HG02642 (cell line): ENCODE results near the gene OLIG1.

Experiments used
- ATAC-seq: cut with Tn5 transposase; IDR thresholded peaks from one replicate; pipeline ENCODE4 v1.9.1; 2021; ENCODE audit warnings: mild to moderate bottlenecking; ENCODE audit not compliant: unreplicated experiment, poor library complexity

The OLIG1 gene

DNA sequence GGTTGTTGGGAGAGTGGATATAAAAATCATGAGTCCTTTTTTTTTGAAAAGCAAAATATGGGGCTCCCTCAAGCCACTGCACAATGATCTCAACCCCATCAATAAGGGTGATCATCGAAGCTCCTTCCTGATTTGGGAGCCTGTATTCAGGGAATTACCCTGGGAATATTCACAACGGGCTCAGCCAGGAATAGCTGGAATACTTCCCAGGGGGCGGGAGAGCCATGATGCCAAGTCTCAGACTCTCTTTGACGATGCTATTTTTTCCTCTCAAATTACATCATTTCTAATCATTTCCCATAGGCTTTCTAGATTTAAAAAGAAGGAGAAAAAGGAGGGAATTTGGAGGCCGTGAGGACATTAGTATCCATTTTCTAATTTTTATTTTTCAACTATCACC lies 18.4 kb downstream of the OLIG1 start:
- ATAC-seq, result no peak

DNA sequence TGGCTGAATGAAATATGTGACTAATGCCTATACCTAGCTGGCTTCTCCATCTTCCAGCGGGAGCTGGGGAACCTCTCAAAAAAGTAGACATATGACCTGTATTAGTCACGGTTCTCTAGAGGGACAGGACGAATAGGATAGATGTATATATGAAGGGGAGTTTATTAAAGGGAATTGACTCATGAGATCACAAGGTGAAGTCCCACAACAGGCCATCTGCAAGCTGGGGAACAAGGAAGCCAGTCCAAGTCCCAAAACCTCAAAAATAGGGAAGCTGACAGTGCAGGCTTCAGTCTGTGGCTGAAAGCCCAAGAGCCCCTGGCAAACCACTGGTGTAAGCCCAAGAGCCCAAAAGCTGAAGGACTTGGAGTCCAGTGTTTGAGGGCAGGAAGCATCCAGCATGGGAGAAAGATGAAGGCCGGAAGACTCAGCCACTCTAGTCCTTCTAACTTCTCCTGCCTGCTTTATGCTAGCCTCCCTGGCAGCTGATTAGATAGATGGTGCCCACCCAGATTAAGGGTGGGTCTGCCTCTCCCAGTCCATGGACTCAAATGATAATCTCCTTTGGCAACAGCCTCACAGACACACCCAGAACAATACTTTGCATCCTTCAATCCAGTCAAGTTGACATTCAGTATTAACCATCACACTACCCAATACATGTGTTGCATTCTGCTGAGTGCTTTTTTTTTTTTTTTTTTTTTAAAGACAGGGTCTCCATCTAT lies 19.6 kb downstream of the OLIG1 start:
- no peak for ATAC-seq

DNA sequence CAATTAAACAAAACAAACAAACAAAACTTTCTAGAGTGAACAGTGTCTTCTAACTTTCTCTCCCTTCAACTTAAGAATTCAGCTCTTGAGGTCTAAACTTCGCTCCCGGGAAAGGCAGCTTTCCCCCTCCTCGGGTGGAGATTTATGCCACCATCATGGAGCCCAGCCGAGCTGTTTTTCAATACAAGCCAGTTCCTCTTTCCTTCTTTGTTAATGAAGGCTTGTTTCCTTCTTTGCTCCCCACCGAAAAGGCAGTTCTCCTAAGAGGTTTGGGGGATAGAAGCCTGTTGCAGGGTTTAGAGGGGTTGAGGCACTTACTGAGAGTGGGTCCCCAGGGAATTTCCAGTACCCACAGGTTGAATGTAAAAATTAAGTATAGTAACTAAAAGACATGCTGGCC lies 26.5 kb downstream of the OLIG1 start:
- no peak for ATAC-seq

DNA sequence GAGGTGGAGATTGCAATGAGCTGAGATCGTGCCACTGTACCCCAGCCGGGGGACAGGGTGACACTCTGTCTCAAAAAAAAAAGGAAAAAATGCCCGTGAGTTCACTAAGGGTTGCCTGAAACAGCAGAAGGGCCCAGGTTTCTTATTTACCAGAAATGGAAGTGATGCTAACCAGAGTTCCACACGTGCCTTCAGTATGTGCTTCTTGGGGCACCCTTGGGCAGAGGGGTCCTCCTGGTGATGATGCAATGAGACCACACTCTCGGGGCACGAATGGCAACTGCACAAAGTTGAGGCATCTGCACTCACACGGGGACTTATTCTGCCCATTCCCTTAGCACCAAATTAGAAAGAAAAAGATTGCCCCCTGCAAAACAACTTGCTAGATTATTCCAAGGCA lies 29.2 kb downstream of the OLIG1 start:
- no peak for ATAC-seq

DNA sequence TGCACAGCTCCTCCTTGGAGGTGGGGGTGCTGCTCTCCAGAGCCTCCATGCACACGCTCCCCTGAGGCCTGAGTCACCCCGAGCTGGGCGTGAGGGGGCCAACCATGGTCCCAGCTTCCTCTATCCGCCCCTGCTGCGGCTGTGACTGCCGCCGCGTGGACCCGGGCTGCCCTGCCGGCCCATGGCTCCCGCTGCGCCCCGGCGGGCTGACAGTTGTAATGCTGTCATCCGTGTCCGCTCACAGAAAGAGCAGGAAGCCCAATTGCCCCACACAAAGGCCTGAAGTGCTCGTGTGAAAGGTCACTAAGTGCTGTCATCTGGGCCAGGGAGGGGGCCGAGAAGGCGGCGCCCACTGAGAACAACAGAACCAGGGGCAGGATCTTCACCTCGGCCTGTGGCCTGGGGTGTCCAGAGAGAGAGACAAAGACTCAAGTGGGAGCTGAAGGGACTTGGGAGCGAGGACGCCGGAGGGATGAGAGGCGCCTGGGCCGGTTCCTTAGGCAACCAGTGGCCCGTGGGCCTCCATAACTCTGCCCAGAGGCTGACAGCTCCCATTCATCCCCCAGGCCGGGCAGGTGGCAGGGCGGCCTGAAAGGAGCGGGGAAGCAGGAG lies 31.5 kb downstream of the OLIG1 start:
- no peak for ATAC-seq

DNA sequence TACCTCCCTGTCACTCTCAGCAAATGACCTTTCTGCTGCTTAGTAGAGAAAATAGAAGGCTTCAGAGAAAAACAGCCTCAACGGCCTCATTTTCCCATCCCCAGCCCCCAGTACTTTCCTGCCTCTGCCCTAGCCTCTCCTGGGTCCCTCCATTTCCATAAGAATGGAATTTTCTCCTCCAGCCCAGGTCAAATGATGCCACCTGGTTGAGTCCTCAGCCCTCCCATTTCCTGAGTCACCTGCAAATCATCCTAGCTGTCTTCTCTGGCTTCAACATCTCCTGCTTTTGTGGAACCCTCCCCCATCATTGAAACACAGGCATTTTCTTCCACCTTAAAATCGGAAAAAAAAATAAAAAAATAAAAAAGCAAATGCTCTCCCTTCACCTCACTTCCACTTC lies 35.1 kb downstream of the OLIG1 start:
- no peak for ATAC-seq

DNA sequence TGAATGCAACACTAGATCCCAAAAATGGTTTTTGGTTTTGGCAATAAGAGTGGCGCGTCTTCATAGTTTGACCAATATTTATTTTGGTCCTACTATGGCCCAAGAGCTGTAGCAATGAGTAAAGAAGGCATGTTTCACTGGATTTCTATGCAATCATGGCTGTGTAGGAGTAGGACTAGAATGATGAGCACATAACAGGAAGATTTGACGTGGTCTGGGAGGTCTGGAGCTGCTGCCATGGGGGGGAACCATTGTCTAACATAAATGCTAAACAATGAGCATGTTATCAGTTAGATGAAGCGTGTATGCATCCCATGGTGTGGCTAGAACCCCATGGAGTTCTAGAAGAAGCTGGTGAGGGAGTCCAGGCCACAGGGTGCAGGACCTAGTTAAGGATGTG lies 38.3 kb downstream of the OLIG1 start:
- no peak for ATAC-seq

DNA sequence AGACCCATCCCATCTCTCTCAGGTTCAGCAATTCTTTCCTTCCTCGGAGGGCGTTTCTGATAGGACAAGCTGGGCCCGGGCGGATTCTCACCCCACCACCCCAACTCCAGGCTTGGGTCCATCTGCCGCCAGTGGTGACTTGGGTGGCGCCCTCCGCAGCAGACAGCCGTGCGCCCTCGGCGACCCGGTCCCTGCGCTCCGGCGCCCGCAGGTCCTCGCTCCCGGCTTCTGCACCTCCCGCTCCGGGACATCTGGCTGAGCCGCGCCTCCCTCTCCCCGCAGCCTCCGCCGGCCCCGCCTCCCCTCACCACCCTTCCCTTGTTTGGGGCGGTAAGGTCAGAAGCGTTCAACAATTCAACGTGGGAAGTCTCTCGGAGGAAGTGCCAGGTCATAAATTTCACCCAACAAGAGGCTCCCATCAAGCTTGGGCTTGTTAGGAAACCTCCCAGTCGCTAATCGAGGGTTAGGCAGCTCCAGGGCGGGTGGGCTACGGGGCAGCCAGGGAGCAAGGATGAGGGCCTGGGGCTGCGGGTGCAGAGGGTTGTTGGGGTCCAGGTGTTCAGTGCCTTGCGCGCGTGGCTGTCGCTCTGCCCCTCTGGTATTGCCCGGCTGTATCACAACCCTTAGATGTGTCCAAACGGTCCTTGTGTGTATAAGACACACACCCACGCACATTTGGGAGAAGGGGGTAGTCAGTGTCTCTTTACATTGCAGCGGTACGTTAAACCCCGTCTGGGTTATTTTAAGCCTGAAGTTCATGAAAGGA lies 39.8 kb downstream of the OLIG1 start:
- no peak for ATAC-seq

DNA sequence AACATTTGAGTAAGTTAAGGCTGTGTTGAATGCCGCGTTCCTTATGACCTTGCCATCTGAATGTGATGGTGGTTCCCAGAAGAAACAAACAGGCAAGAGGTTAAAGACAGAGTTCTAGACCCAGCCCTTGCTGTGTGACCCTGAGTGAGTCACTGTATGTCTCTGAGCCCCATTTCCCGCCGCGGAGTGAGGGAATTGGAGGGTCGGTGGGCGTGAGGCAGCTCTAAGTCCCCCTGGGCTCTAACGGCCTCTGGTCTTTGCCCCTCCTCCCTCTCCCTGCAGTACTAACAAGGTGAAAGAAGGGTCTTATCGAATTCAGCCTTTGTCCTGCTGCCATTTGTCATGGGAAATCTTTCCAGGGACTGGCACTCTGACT lies 40.4 kb downstream of the OLIG1 start:
- ATAC-seq, result no peak

DNA sequence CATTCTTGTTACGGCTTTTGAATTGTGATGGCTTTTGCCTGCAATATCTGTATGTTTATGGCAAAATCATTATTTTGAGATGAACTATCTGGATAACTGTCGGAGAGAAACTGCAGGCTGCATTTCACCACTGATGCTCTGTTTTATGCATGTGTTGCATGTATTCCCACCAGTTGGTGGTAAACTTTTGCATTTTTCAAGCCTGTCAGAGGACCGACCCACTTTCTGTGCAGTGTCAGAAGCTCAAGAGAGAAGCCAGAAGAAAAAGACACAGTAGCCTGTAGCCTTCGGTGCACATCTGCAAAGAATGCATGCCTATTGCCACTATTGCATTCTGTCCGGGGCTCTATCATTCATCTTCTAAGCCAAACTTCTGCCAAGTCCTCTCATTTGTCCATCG lies 41.6 kb downstream of the OLIG1 start:
- ATAC-seq, result no peak

DNA sequence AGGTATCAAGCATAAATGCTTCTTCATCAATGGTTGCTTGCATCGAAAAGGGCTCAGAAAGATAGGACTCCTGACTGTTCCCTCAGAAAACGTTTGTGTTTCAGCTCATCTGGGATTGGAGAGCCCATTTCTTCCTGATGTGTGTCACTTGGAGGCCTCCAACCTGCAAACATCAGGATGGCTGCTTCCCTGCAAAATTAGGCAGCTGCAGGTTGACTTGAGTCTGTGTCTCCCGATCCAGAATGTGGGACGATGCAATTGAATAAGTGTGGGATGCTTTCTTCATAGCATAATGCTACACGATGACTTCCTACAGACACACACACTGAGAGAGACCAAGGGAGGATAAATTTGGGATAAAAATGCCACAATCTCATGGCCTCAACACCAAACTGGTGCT lies 42.2 kb downstream of the OLIG1 start:
- ATAC-seq, result no peak

DNA sequence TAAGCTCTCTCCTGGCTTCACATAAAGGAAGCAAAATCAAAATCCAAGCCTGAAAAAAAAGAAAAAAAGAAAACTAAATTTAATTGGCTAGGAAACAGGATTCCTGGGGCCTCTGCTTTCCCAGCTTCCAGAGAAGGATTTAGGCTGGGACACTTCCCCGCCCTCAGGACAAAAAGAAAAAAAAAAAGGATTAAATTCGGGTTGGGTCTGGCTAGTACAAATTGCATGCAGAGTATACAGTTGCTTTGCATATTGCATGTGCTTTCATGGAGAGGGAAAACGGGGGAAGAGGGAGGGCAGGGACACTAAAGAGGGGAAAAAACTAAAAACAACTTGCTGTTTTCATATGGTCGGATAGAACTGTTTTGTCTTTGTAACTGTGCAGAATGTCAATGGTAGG lies 42.7 kb downstream of the OLIG1 start:
- no peak for ATAC-seq

DNA sequence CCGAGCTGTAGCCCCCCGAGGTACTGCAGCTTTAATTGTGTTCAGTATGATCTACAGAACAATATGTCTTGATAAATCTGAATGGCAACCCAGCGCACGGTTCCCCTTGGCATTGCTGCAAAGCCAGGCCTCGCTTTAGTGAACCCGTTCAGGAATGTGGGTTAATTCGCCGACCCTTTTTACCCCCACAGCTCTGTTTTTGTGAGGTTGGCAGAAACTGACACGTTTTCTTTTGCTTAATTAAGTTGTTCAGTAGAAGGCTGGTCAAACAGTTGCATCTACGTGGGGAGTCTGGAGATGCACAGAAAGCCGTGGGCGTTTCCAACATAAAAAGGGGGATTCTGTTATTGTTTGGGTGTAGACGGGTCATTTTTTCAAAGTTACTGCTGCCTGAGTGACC lies 43.2 kb downstream of the OLIG1 start:
- ATAC-seq, result no peak

DNA sequence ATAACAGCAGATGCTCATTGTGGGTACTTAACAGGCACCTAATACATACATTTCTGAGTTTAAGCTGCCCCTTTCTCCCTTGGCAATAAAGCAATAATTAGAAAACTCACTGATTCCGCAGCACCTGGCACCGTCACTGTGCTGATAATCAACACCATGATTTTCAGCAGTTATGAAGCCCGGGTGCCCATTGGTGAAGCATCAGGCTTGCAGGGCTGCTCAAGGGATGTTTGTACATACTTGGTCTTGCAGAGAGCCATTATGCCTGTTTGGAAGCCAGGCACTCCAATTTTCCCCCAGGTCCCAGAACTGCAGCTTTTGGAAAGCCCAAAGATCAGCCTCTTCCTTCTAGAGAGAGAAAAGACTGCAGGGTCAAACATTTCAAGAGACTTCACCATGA lies 44.3 kb downstream of the OLIG1 start:
- no peak for ATAC-seq

DNA sequence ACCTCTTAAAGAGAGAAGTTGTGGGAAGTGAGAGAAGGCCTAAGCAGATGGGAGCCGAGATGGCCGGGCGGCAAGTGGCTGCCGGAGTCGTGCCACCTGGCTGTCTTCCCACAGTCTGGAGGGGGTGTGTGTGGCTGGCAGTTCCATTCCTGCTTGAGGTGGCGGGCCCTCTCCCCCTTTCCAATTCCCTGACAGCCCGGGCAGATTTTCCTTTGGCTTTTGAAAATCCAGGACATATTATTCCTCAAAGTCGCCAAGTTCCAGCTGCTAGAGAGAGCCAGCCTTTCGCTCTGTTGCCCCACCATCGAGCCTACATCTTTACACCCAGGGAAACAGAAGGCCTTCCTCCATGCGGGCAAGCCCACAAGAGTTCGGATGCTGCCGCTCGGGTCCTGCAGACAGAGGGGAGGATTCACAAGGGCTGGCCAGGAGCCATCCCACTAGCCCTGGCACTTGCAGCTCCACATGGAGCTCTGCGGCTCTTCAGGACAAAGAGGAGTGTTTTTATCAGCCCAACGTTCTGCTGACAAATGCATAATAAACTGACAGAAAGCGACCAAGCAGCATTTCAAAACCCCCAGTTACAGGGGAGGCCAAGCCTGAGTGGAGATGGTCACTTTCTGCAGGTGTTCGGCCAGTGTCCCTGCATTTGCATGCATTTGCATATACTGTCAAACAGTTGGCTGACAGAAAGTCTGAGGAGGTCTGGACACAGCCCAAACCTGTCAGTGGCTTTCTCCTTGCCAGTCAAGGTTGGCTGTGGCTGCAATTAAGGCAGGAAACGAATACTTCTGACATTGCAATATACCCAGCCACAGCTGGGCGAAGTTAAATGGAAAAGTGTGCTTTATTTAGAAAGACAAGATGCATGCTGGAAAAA lies 45.9 kb downstream of the OLIG1 start:
- ATAC-seq, result no peak

DNA sequence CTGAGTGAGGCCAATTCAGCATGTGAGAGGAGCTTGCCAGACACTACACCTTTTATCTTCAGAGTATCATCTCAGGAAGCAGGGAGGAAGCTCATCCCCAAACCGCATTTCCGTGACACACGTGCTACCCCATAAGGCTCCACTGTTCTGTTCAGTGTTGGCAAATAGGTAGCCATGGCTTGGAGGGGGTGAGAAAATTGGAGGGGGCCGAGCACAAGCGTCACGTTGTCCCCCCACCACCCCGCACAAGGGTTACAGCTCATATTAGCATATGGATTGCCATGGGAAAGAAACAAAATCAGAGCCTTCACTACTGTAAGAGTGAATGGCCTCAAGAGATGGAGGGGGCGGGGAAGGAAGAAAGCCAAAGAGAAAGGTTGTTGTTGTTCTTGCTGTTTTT lies 46.7 kb downstream of the OLIG1 start:
- no peak for ATAC-seq

DNA sequence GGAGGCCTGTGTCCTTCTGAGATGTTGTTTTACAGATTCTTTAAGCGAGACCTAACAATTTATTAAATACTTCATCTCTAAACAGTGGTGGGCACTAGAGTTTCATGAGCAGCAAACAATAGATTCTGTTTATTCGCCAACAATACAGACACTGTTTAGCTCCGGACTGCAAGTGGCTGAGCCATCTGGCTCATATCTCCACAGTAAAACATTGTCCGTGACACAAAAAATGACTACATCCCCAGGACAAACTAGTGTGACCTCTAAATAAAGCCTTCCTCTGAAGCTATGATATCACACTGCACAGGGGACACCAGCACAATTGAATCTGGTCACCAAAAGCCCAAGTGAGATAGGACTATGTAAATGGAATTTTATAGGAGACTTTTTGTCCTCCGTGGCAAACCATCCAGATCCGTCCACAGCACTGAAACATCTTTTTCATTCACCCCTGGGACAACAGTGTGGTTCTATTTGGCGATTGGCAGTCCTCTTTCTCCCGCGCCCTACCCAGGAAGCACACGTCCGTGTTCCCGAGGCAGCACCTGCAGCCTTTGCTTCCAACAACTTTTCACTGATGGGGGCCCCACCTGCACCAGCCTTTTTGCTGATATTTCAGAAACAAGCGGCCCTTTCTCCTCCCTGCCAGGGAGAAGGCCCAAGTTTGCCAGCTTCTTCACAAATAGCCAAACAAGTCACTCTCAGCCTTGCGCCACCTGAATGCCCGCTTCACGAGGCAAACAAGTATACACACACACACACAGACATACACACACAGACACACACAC lies 47.4 kb downstream of the OLIG1 start:
- no peak for ATAC-seq
